CD14-positive monocyte (primary cell): Measurements from ENCODE around the gene MLN. TPM values are rescaled to one million over a fixed set of nuclear protein-coding genes. Genes with fewer than 3 reads are reported as not detected.

Experiments used
- DNase-seq, 3 donors: peaks; one replicate each; pipeline ENCODE4 v3.0.0-alpha.2; 2011 to 2022
- H2AFZ ChIP-seq: 2 replicates; pipeline ENCODE4 v1.6.0; 2012; ENCODE audit warnings: mild to moderate bottlenecking, low read depth, low read length, inconsistent platforms; ENCODE audit not compliant: insufficient read depth, poor library complexity, severe bottlenecking
- H3K27ac ChIP-seq, 2 donors: 1 replicate in 1 of 2; 2 replicates in 1 of 2; pipeline ENCODE4 v1.5.1; 2012 to 2013; ENCODE audit warnings: low read length in 2 of 2, control low read depth in 1 of 2, inconsistent platforms in 1 of 2, low read depth in 1 of 2, mild to moderate bottlenecking in 1 of 2
- H3K27me3 ChIP-seq, 2 donors: one replicate each; pipeline versions ENCODE4 v1.6.0 to v1.6.1; 2011 to 2013; ENCODE audit warnings: low read length in 2 of 2; ENCODE audit not compliant: control insufficient read depth in 2 of 2, insufficient read depth in 2 of 2
- H3K36me3 ChIP-seq, 2 donors: replicated peaks in 1 of 2; 1 replicate in 1 of 2; 2 replicates in 1 of 2; pipeline versions ENCODE4 v1.5.1 to v1.6.1; 2012 to 2013; ENCODE audit warnings: low read length in 2 of 2, control low read depth in 1 of 2, inconsistent platforms in 1 of 2, mild to moderate bottlenecking in 1 of 2; ENCODE audit not compliant: insufficient read depth in 2 of 2, control insufficient read depth in 1 of 2
- H3K4me1 ChIP-seq, 2 donors: 1 replicate in 1 of 2; 2 replicates in 1 of 2; pipeline versions ENCODE4 v1.5.1 to v1.6.1; 2012 to 2013; ENCODE audit warnings: low read length in 2 of 2, control low read depth in 1 of 2, inconsistent platforms in 1 of 2, mild to moderate bottlenecking in 1 of 2, moderate library complexity in 1 of 2; ENCODE audit not compliant: insufficient read depth in 2 of 2, control insufficient read depth in 1 of 2
- H3K4me2 ChIP-seq: replicated peaks from 2 replicates; pipeline ENCODE3; 2012; ENCODE audit warnings: low read length, moderate library complexity, mild to moderate bottlenecking; ENCODE audit not compliant: poor library complexity, severe bottlenecking; ENCODE audit errors: extremely low read depth
- H3K4me3 ChIP-seq, 3 experiments: fragments of 200-600 bp in 1 of 3; sonication (generic) in 1 of 3; replicated peaks in 1 of 3; 1 replicate in 2 of 3; 2 replicates in 1 of 3; pipeline ENCODE4 v1.5.1; 2011 to 2013; ENCODE audit warnings: low read length in 3 of 3, mild to moderate bottlenecking in 3 of 3, control low read depth in 2 of 3, low read depth in 2 of 3, inconsistent platforms in 1 of 3, moderate library complexity in 1 of 3
- H3K79me2 ChIP-seq: 2 replicates; pipeline ENCODE4 v1.6.0; 2012; ENCODE audit warnings: mild to moderate bottlenecking, control low read depth, inconsistent platforms, low read length, moderate library complexity; ENCODE audit not compliant: insufficient read depth
- H3K9ac ChIP-seq: 2 replicates; pipeline ENCODE4 v1.6.0; 2017; ENCODE audit warnings: low read length, mild to moderate bottlenecking; ENCODE audit not compliant: insufficient read depth, poor library complexity, severe bottlenecking
- H3K9me3 ChIP-seq, 2 donors: replicated peaks in 1 of 2; 1 replicate in 1 of 2; 2 replicates in 1 of 2; pipeline versions ENCODE4 v1.5.1 to v1.6.1; 2012 to 2013; ENCODE audit warnings: low read length in 2 of 2, control low read depth in 1 of 2; ENCODE audit not compliant: control insufficient read depth in 1 of 2, insufficient read depth in 1 of 2
- H4K20me1 ChIP-seq: 2 replicates; pipeline ENCODE4 v1.6.0; 2012; ENCODE audit warnings: mild to moderate bottlenecking, low read length, control low read depth, moderate library complexity; ENCODE audit not compliant: insufficient read depth
- H3K27ac Mint-ChIP-seq, 7 donors: one replicate each; pipeline ENCODE4 v1.8.0; 2020; ENCODE audit warnings: mild to moderate bottlenecking in 7 of 7, mixed read lengths in 7 of 7, moderate library complexity in 6 of 7, inconsistent platforms in 2 of 7
- H3K27me3 Mint-ChIP-seq, 3 donors: one replicate each; pipeline ENCODE4 v1.8.0; 2021 to 2022; ENCODE audit warnings: low read depth in 3 of 3, mild to moderate bottlenecking in 3 of 3, mixed read lengths in 3 of 3, moderate library complexity in 3 of 3, inconsistent platforms in 1 of 3
- H3K36me3 Mint-ChIP-seq, 2 donors: one replicate each; pipeline ENCODE4 v1.8.0; 2020; ENCODE audit warnings: mixed read lengths in 2 of 2, inconsistent platforms in 1 of 2, mild to moderate bottlenecking in 1 of 2
- H3K4me1 Mint-ChIP-seq: one replicate; pipeline ENCODE4 v1.8.0; 2020; ENCODE audit warnings: mild to moderate bottlenecking, mixed read lengths
- H3K4me3 Mint-ChIP-seq, 2 donors: one replicate each; pipeline ENCODE4 v1.8.0; 2020; ENCODE audit warnings: mild to moderate bottlenecking in 2 of 2, mixed read lengths in 2 of 2, moderate library complexity in 1 of 2
- H3K9me3 Mint-ChIP-seq, 7 donors: one replicate each; pipeline ENCODE4 v1.8.0; 2020 to 2022; ENCODE audit warnings: mixed read lengths in 7 of 7, mild to moderate bottlenecking in 6 of 7, moderate library complexity in 6 of 7, inconsistent platforms in 2 of 7
- WGBS: methylation state at CpG from one replicate; pipeline ENCODE4 v1.1.5; 2013; ENCODE audit warnings: missing lambda C conversion rate; ENCODE audit not compliant: insufficient coverage; 5-methylcytosine and 5-hydroxymethylcytosine counted together
- intact Hi-C, 2 donors: fragments of 100-400 bp; cut with micrococcal nuclease; formaldehyde crosslinking; loops; one replicate each; pipeline versions ENCODE4 v1.15.0 to v1.15.1; 2023
- polyA plus RNA-seq, 3 donors: library from polyadenylated mRNA; depleted of rRNA in 1 of 3; unstranded in 2 of 3; stranded (reverse) in 1 of 3; fragments of 300-500 nt in 2 of 3; fragments of >200 nt in 1 of 3; fragmentation: Illumina TruSeq in 2 of 3; gene quantifications; 1 replicate in 2 of 3; 2 replicates in 1 of 3; pipeline ENCODE4 v1.2.3, GENCODE V29; 2012 to 2021
- TF ChIP-seq, protein P1 (sequence below): fragments of 200-600 bp; IDR thresholded peaks from one replicate; pipeline ENCODE4 v1.8.0; 2022; ENCODE audit warnings: antibody characterized with exemption, mild to moderate bottlenecking

MLN gene
- polyA plus RNA-seq, 3 donors, result not detected

DNA sequence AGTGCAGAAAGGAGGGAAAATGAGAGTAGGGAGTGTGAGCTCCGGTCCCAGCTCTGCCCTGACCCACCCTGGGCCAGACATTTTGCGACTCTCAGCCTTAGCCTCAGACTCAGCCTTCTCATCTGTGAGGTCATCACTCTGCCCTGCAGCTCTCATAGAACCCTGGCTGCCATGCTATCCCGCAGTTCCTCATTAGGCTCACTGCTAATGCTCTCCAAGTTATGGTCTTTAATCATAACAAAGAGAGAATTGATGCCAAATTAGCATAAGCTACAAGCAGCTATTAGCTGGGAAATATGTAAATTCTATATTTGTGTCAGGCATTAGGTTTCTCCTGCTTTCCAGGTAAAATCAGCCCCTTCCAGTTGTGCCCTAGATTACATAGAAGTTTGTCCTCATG lies 46.5 kb upstream of the MLN start:
- no peaks in the 10 kb centered on the region for H3K4me1 Mint-ChIP-seq
- Histone ChIP-seq H3K36me3 (no peaks in the 10 kb centered on the region), H4K20me1 (no peaks in the 10 kb centered on the region), H3K79me2 (no peaks in the 10 kb centered on the region), H3K9me3 (no peaks in the 10 kb centered on the region), H3K27me3 (peaks cover 0 to 21% of the 10 kb centered on the region in 2 donors), H2AFZ (no peak overlapping the region), H3K9ac (no peak overlapping the region), H3K4me2 (no peak overlapping the region), H3K4me3 (no peak overlapping the region), H3K27ac (no peak overlapping the region), H3K4me1 (no peaks in the 10 kb centered on the region)
- no peak overlapping the region for H3K27ac Mint-ChIP-seq
- DNase-seq, result no peak
- H3K9me3 Mint-ChIP-seq, result no peaks in the 10 kb centered on the region
- WGBS, result 83% methylated on average over 2 of the region's 3 CpGs
- no peaks in the 10 kb centered on the region for H3K36me3 Mint-ChIP-seq
- H3K4me3 Mint-ChIP-seq, result no peak overlapping the region
- intact Hi-C loops, result no loop called here
- TF ChIP-seq, protein P1, sequence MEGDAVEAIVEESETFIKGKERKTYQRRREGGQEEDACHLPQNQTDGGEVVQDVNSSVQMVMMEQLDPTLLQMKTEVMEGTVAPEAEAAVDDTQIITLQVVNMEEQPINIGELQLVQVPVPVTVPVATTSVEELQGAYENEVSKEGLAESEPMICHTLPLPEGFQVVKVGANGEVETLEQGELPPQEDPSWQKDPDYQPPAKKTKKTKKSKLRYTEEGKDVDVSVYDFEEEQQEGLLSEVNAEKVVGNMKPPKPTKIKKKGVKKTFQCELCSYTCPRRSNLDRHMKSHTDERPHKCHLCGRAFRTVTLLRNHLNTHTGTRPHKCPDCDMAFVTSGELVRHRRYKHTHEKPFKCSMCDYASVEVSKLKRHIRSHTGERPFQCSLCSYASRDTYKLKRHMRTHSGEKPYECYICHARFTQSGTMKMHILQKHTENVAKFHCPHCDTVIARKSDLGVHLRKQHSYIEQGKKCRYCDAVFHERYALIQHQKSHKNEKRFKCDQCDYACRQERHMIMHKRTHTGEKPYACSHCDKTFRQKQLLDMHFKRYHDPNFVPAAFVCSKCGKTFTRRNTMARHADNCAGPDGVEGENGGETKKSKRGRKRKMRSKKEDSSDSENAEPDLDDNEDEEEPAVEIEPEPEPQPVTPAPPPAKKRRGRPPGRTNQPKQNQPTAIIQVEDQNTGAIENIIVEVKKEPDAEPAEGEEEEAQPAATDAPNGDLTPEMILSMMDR, result no peak
- peaks cover 33 to 39% (median 35%) of the 10 kb centered on the region in 3 donors for H3K27me3 Mint-ChIP-seq

- Histone ChIP-seq H3K36me3 (no peaks in the 10 kb centered on the region), H3K4me1 (no peaks in the 10 kb centered on the region), H3K27ac (no peak overlapping the region), H3K79me2 (no peaks in the 10 kb centered on the region), H2AFZ (no peak overlapping the region), H3K9me3 (no peaks in the 10 kb centered on the region), H4K20me1 (no peaks in the 10 kb centered on the region), H3K4me2 (no peak overlapping the region), H3K9ac (no peak overlapping the region), H3K4me3 (no peak overlapping the region), H3K27me3 (peaks cover 0 to 14% of the 10 kb centered on the region in 2 donors)
- DNase-seq, result no peak
- H3K36me3 Mint-ChIP-seq, result no peaks in the 10 kb centered on the region
- no peak overlapping the region for H3K4me3 Mint-ChIP-seq
- H3K27me3 Mint-ChIP-seq, result peaks cover 27 to 32% (median 29%) of the 10 kb centered on the region in 3 donors
- H3K9me3 Mint-ChIP-seq, result no peaks in the 10 kb centered on the region
- H3K27ac Mint-ChIP-seq, result no peak overlapping the region
- intact Hi-C loops, result no loop called here
- H3K4me1 Mint-ChIP-seq, result no peaks in the 10 kb centered on the region
- TF ChIP-seq, protein P1, result no peak
- 90% methylated on average over 7 of the region's 9 CpGs for WGBS
Measured at GRCh38 chr6:33849500-33850075, 45.8 kb upstream of the MLN start.
